Measurements from ENCODE around the gene STRAP. TPM values are rescaled to one million over a fixed set of nuclear protein-coding genes. Genes with fewer than 3 reads are reported as not detected.

The STRAP gene
- total and polyA plus RNA-seq, 2 of the 8 experiments (the other 6 are each of a cell fraction or from before 2014, with no cell fraction given) = 107 to 251 TPM

DNA sequence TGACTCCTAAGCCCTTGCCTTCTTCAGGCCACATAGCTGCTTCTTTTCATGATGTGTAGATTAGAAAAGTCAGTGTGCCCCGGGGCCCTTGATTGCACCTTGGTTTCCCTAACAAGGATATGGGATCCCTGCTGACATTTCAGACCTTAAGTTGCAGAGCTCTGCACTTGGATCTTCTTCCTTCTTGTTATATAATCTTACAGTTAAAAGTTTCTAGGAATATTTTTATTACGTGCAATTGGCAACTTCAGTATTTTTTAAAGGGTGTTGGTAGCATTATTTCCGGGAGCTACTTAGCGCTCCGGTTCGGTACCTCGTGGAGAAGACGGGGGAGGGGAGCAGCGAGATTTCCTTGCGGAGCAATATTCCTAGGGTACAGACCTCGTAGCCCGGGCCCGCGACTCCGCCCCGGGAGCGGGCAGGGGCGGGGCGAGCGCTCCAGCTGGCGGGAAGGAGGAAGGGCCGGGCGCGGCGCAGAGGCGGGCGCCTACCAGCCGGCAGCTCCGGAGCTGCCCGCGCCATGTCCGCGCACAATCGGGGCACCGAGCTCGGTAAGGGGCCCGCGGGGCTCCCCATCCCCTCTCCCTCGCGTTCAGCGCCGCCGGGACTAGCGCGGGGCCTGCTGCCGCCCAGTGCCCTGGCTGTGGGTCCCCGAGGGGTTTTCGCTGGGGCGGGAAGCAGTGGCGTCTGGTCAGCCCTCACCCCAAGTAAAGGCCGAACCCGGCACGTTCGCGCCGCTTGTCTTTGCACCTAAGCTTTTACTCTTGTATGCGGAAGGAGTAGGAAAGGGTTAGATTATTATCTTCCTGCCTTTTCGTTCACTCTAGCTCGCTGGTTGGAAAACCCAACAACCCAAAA lies 28.9 kb downstream of the STRAP start, which contains the start of gene DERA:
Gene DERA (plus strand): TSS at position 469 of the 858 bp plus-strand sequence. CDS start 52 bp downstream, at position 521.
- peaks cover 0 to 2% (median 0%) of the 10 kb centered on the region in 4 experiments; a peak in 3 of 8 replicates for H3K36me3 ChIP-seq (ENCODE audit: control insufficient read depth in 2 of 4, insufficient read depth in 4 of 4, low read length in 3 of 4)
- peak within 1 kb of the TSS; percentile 81 to 98 (median 88) for H3K9ac ChIP-seq (replicated peaks in 1 of 4; ENCODE audit: extremely low read depth in 1 of 4, low read depth in 3 of 4, low read length in 3 of 4)
- H2BK5ac ChIP-seq (ENCODE audit: low read depth, low read length) = no peak within 1 kb of the TSS
- peak within 1 kb of the TSS; percentile 95 for H4K8ac ChIP-seq (ENCODE audit: extremely low read depth, insufficient read depth, low read length)
- H3K4me2 ChIP-seq (ENCODE audit: insufficient read depth in 1 of 2, low read depth in 2 of 2, low read length in 2 of 2) = peak within 1 kb of the TSS; percentile 67 to 72
- no peaks in the 10 kb centered on the region; a peak in 1 of 7 replicates for H3K4me1 ChIP-seq (replicated peaks in 1 of 4; ENCODE audit: control insufficient read depth in 3 of 4, insufficient read depth in 4 of 4, low read length in 3 of 4)
- H3K4me3 ChIP-seq (ENCODE audit: extremely low read depth in 1 of 4, insufficient read depth in 2 of 4, low read depth in 3 of 4, low read length in 4 of 4) = peak within 1 kb of the TSS; percentile 67 to 88 (median 81)
- no peak within 1 kb of the TSS for H3K14ac ChIP-seq (ENCODE audit: insufficient read length)
- H3K27ac ChIP-seq (ENCODE audit: low read depth, low read length) = peak within 1 kb of the TSS; percentile 60; the same call in 1 of the 2 replicates
- H2BK15ac ChIP-seq (ENCODE audit: low read length) = no peak within 1 kb of the TSS
- H3K4ac ChIP-seq (replicated peaks; ENCODE audit: insufficient read length, low read depth, low read length) = peak within 1 kb of the TSS; percentile 84
- H2AK5ac ChIP-seq (ENCODE audit: low read depth, low read length) = no peak within 1 kb of the TSS
- H3K79me2 ChIP-seq (ENCODE audit: control insufficient read depth in 1 of 2, insufficient read depth in 2 of 2, low read length in 2 of 2) = peaks cover 0 to 3% of the 10 kb centered on the region in 2 experiments; a peak in 1 of 4 replicates
- H2BK120ac ChIP-seq (replicated peaks; ENCODE audit: low read depth, low read length) = no peak within 1 kb of the TSS
- peak within 1 kb of the TSS; percentile 87 for H3K56ac ChIP-seq (replicated peaks; ENCODE audit: insufficient read length, low read depth, low read length)
- no peaks in the 10 kb centered on the region for H3K9me3 ChIP-seq (ENCODE audit: insufficient read depth in 2 of 2, low read depth in 1 of 2, low read length in 1 of 2)
- ChIA-PET CTCF (ENCODE audit: partially characterized antibody) (interaction anchor here (0.9 to 2.9 kb wide), 12 partner anchors 10 to 211 kb away, joined by 3 to 11 read pairs (median 3); partner anchors contain the start of gene EPS8), POLR2A (ENCODE audit: partially characterized antibody) (interaction anchor here (0.9 to 2.6 kb wide), 12 partner anchors 8 to 123 kb away, joined by 3 to 20 read pairs (median 4); partner anchors contain the start of genes EPS8 and STRAP)
- no peaks in the 10 kb centered on the region; the same call in 1 of the 2 replicates for H3K79me1 ChIP-seq (ENCODE audit: low read depth, low read length)
- no peak within 1 kb of the TSS for H2BK12ac ChIP-seq (ENCODE audit: low read depth, low read length)
- H3K18ac ChIP-seq (ENCODE audit: extremely low read depth, low read length) = peak within 1 kb of the TSS; percentile 61; the same call in 1 of the 2 replicates
- H2BK20ac ChIP-seq (ENCODE audit: low read length) = no peak within 1 kb of the TSS
- DNase-seq (ENCODE audit: low read depth in 1 of 2, low spot score in 2 of 2) (peak; percentile 38 to 90), FAIRE-seq (no peak)
- WGBS, 2 experiments (ENCODE audit: extremely low coverage in 1 of 2, insufficient coverage in 1 of 2, insufficient read length in 1 of 2, insufficient replicate concordance in 2 of 2, low coverage in 1 of 2, low lambda C conversion rate in 2 of 2, missing lambda C conversion rate in 1 of 2) = 2% methylated on average over 53 of the region's 59 CpGs; no CpG with 5 or more reads in 1 of the 2 experiments
- no peaks in the 10 kb centered on the region for H3K27me3 ChIP-seq (replicated peaks in 1 of 4; ENCODE audit: control insufficient read depth in 3 of 4, extremely low read depth in 1 of 4, insufficient read depth in 3 of 4, low read length in 3 of 4)
- no peaks in the 10 kb centered on the region for H4K20me1 ChIP-seq (replicated peaks in 1 of 2; ENCODE audit: control insufficient read depth in 1 of 2, insufficient read depth in 2 of 2, low read length in 2 of 2)
- no peak within 1 kb of the TSS for H3K23ac ChIP-seq (ENCODE audit: insufficient read length)
- peak within 1 kb of the TSS; percentile 82 for H4K5ac ChIP-seq (ENCODE audit: insufficient read length, low read depth, low read length)
- H2AFZ ChIP-seq (ENCODE audit: low read length) = 0 out of 2 replicates have a peak within 1 kb of the TSS, but pooled peaks have one; percentile 64
- 0 out of 2 replicates have a peak, but pooled peaks cover 3% of the 10 kb centered on the region for H3K23me2 ChIP-seq (ENCODE audit: low read depth, low read length)
- H4K91ac ChIP-seq (replicated peaks; ENCODE audit: insufficient read length, low read length) = no peak within 1 kb of the TSS

Data from H1 (cell line).